Measurements from ENCODE around the gene RASAL2.
"Not testable (repeated sequence)": the region's sequence is repeated elsewhere in the genome, so short reads cannot be mapped to it uniquely, and the experiment has no call there.

Gene RASAL2

GRCh38 chr1:178500091-178500770, 406.3 kb downstream of the RASAL2 start:
- no peak for DNase-seq

DNA sequence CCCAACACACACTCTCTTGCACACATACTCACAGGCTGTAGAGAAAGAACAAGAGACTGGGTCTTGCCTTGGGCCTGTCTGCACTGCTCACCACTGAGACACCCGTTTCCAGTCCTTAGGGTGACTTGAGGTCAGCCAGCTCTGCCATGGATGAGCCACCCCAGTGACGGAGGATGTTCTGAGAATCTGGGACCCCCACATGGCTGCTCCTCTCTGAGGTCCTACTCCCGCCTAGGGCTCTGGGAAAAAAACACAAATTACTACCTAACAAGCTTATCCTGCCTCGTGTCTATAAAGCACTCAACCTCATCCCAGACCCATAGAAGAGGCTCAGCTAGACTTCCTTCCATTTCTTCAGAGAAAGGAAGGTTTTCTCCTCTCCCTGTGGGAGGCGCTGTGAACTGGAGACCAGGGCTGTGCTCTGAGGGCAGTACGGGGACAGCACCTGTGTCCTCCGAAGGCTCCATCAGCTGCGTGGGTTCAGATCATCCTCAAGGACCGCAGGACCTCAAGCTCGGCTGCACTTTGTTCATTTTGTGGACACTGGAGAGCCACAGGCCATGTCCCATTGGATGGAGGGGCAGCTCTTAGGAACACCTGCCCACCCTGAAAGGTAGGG, 407.1 kb downstream of the RASAL2 start:
- no peak for DNase-seq

DNA sequence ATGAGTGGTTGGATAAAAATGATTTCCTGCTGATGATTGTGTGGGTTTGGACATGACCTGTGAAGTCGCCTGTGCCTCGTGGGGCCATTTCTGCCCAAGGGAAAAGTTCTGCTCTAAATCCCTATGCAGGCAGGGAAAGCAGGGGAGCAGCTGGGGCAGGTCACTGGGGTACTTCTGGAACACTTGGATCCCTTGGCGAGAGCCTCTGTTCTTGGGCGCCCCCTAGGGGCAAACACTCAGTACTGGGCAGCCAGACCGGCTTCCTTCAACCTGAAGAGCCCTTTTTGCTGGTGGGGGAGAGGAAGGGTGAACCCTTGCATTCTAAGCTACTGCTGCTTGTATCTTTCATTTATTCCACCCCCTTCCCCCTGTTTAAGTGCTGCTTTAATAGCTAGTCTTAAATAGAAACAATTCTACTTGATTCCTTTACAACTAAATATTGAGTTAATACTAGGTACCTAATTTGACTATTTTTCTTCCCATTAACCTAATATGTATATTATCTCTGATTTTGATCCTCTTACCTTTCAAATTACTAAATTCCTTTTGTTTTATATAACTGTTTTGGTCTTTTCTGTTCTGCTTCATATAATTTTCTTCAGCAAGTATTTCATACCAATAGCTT, 407.9 kb downstream of the RASAL2 start:
- DNase-seq, result no peak

DNA sequence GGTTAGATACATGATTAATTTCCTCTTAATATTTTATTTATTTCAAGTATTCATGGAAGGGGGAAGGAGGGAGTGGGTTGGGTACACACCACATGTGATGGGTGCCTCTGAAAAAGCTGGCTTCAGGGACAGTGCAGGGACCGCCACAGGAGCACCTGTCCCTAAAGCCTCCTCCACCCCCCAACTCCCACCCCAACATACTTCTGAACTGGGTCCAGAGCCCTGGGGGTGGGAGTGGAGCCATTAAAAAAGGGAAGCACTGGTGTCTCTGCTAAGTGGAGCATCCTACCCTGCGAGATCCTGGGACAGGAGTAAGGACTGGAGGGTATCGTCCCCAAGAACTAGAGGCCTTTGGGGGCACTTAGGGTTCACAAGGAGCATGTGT, 408.4 kb downstream of the RASAL2 start:
- DNase-seq, result no peak

- DNase-seq, result no peak
Observed at GRCh38 chr1:178502856-178503255, 409.0 kb downstream of the RASAL2 start.

DNA sequence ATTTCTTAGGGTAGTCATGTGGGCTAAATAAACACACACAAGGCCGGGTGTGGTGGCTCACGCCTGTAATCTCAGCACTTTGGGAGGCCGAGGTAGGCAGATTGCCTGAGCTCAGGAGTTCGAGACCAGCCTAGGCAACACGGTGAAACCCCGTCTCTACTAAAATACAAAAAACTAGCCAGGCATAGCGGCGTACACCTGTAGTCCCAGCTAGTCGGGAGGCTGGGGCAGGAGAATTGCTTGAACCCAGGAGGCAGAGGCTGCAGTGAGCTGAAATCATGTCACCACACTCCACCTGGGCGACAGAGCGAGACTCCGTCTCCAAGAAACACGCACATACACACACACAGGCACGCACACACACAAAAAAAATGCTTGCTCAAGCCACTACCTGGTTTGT, 409.4 kb downstream of the RASAL2 start:
- not testable (repeated sequence) for DNase-seq

- DNase-seq, result no peak
Observed at GRCh38 chr1:178503849-178504248, 409.9 kb downstream of the RASAL2 start.

DNA sequence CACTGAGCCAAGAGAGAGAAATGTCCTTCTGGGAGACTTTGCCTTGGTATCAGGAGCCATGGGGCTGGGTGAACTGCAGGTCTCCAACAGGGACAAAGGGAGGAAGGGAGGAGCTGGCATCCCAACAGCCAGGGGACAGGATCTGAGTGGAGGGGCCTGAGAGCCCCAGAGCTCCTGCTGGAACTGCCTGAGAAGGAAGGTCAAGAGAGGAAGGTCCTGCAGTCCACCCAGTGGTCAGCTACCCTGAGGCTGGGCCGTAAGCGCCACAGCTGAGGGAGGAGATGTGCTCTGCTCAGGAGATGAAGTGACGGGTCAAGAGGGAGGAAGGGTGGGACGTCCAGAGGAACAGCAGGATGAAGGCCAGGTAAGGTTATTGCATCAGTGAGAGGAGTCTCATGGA, 410.4 kb downstream of the RASAL2 start:
- DNase-seq, result no peak

DNA sequence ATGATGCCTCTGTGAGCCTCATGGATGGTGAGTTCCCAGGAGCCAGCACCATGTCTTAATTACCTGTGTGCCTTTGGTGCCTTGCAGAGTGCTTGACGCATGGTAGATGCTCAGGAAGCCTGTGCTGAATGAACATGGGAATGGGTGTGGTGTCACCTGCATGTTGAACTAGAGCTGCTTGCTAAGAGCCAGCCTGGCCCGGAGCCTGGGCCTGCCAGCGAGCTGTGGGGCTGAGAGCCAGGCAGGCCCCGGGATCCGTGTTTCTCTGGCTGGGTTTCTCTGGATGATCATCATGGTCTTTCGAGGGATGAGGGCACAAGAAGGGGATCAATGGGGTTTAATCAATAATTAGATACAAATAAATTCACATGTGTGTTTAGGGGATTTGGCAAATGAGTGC, 412.3 kb downstream of the RASAL2 start:
- DNase-seq, result no peak

DNA sequence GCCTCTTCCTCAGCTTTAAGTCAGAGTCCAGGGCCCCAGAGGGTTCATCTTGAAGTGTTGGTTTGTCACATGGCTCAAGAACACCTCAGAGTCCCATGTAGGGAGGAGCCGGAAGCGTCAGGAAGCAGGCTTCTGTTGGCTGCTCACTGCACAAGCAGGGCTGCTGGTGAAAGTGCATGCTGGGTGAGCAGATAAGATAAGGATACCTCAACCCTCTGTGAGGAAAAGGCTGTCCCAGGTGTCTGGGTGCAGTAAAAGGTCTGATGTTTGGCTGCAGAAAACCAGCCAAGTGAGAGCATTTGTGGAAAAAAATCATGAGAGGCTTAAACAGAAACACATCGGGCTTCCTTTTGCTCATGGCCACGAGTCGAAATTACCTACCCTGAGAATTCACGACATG, 412.8 kb downstream of the RASAL2 start:
- DNase-seq, result no peak

DNA sequence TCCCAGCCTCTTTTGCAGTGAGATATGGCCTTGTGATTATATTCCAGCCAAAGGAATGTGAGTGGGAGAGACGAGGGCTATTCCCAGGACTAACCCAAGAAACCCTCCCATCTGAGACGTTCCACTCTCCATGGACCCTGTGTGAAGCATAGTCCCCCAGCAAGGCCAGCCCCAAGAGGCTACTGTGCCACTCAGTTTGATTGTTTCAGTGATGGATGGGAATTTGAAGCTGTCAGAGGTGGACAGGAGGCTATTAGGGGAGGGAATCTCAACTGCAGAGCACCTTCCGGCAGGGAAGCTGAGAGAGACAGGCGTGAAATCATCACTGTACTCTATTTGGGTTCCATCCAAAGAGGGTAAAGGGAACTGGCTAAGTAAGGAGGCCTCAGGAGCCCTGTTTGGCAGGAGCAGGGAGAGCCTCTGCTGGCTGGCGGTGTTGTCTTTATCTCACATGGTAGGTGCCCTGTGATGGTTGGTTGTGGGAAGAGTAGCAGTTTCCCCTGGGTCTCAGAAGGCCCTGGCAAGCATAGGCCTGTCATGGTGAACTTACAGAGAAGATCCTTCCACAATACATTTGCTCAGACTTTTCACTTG, 415.6 kb downstream of the RASAL2 start:
- DNase-seq, result no peak

GRCh38 chr1:178510155-178510554, 416.3 kb downstream of the RASAL2 start:
- DNase-seq, result no peak

DNA sequence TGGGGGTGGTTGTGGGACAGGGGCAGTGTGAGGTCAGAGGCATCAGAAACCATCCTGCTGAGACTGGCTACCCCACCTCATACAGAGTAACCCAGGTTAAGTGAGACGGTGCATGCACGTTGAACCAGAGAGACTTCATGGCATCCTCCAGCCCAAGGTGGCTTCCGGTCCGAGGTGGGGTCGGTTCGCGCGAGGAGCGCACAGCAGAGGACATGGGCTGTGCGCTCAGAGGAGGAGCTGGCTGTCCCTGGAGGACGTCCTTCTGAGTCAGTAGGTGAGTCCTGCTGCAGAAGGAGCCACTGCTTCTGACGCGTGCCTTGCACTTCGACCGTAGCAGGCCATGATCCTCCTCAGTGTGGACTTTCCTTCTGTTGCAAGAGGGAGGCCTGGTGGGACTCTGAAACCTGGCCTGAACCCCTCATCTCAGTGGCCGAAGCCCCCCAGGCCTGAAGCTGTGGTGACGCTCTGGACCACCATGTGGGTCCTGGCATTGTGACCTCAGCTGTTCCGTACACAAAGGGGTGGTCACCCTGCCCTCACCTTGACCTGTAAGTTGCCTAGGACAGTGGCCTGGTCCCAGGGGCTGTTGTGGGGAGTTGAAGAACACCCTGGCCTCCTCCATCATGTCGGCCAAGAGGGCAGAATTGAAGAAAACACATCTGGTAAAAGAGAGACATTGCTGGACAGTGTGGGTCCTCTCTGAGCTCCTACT, 418.8 kb downstream of the RASAL2 start, which contains the start of gene TEX35:
TEX35 (plus strand) TSS at position 544 of the 712 bp plus-strand sequence; CDS start at position 624, 80 bp downstream.
- DNase-seq, result no peak

GRCh38 chr1:178513278-178513983, 419.5 kb downstream of the RASAL2 start:
- DNase-seq, result no peak

DNA sequence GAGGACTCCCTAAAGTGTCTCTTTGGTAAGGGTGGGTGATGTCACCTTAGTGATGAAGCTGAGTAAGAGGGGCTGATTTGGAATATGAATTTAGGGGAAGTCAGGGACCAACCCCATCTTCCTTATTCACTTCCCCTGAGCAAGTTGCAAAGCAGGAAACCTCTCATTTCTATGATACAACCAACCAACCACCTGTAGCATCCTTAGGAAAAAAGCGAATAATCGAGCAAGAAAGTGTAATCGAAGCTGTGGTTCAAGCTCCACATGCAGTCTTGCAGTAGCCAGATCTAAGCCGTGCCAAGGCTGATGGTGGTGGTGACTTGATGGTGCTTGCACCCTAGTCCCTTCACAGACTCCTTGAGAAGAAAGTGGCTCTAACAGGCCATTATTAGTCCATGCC, 422.2 kb downstream of the RASAL2 start:
- no peak for DNase-seq

DNA sequence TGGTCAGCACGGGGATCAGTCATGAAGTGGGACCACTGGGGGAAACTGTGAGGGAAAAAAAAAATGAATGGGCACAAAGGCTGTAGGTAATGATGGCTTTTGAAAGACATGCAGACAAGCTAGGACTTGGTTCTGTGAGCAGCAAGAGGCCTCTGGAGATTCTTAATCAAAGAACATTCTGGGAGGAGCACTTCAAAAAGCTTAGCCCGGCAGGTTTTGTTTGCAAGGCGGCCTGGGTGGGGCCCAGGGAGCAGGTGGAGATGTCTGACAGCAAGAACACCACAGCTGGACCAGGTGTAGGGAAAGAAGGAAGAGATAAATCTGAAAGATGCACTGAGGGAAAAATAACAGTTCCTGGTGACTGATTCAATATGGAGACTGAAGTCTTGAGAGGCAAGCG, 425.0 kb downstream of the RASAL2 start:
- DNase-seq, result no peak

- DNase-seq, result no peak
Observed at GRCh38 chr1:178520803-178521202, 426.9 kb downstream of the RASAL2 start.

GRCh38 chr1:178521241-178521640, 427.3 kb downstream of the RASAL2 start:
- DNase-seq, result no peak

GRCh38 chr1:178527117-178527516, 433.2 kb downstream of the RASAL2 start:
- DNase-seq, result no peak

GRCh38 chr1:178528228-178528952, 434.5 kb downstream of the RASAL2 start:
- DNase-seq, result no peak

DNA sequence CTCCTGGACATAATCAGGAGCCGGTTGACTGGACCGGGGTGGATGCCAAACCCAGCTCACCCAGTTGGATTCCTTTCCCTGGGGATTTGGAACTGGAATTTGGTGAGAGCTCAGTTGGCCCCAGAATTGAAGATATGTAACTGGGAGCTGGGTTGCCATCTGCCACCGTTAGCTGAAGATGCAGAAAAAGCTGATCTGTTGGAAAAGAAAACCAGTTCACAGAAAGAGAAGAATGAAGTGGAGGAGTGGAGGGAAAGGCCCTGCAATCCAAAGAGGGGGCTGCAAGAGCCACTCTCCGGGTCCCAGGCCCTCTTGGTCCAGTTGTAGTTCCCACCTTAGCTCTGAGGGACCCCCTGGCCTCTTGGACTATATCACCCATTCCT, 435.0 kb downstream of the RASAL2 start:
- DNase-seq, result no peak

Measured in amniotic stem cell (primary cell).